GM18526 (cell line): ENCODE results near the gene PCDHA12.

Experiments used
- POLR2A ChIP-seq: IDR thresholded peaks from 3 replicates; pipeline ENCODE4 v1.6.1; 2011; ENCODE audit not compliant: insufficient read length; ENCODE audit errors: extremely low read depth

Gene PCDHA12

DNA sequence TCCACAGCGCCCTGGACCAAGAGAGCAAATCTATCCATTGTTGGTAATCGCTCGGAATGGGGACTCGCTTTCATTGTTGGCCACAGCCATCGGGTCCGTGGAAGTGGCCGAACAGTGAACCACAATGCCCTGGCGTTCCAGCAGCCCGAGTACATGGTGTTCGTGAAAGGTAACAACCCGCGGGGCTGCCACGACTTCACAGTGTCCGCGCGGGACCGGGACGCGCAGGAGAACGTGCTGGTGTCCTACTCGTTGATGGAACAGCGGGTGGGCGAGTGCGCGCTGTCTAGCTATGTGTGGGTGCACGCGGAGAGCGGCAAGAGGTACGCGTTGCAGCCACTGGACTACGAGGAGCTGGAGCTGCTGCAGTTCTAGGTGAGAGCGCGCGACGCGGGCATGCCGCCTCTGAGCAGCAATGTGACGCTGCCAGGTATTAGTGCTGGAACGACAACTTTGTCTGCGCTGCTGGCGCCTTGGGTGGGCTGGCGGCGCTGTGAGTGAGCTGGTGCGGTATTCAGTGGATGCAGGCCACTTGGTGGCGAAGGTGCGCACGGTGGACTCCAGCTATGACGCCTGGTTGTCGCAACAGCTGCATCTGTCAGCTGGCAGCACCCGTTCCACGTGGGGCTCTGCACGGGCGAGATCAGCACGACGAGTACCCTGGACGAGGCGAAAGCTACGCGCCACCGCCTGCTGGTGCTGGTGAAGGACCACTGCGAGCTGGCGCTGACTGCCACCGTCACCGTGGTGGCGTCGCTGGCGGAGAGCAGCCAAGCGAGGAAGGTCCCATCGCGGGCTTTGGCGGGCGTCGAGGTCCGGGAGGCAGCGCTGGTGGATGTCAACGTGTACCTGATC lies 12.4 kb upstream of the PCDHA12 start:
- TF ChIP-seq POLR2A: no peak

GRCh38 chr5:140868721-140869554 lies 6.2 kb upstream of the PCDHA12 start, which contains the start of gene PCDHA11:
TSS of gene PCDHA11 (plus strand) at chr5:140868957. CDS start at chr5:140869104, 147 bp downstream.
- TF ChIP-seq POLR2A: no peak

GRCh38 chr5:140869555-140869886 lies 5.6 kb upstream of the PCDHA12 start:
- no peak for TF ChIP-seq POLR2A

GRCh38 chr5:140870221-140871201 lies 4.6 kb upstream of the PCDHA12 start:
- no peak for TF ChIP-seq POLR2A

- TF ChIP-seq POLR2A: no peak
These were observed 2.1 kb downstream of the PCDHA12 start for GRCh38 chr5:140877262-140877581.

DNA sequence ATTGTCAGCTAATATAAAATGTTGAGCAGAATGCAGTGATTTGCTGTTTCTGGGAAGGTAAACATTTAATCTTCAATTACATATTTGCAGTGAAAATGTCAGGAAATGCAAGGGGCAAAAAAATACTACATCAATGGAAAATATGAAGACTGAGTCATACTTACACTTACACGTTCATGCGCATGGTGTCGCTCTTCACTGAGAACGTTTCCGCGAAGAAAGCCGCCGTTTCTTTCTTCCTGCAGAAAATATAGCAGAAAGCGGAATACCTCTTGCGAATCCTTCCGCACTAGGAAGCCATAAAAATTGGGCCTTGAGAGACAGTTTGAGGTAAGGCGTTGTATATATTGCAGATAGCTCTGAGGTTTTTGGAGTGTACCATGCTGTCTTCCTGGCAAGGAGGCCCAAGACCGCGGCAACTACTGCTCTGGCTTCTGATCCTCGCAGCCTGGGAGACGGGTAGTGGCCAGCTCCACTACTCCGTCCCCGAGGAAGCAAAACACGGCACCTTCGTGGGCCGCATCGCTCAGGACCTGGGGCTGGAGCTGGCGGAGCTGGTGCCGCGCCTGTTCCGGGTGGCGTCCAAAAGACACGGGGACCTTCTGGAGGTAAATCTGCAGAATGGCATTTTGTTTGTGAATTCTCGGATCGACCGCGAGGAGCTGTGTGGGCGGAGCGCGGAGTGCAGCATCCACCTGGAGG lies 6.9 kb downstream of the PCDHA12 start, which contains the start of gene PCDHA13:
TSS of gene PCDHA13 (plus strand) at position 236 of the 702 bp plus-strand sequence. CDS start at position 381, 145 bp downstream.
- no peak for TF ChIP-seq POLR2A

- no peak for TF ChIP-seq POLR2A
These were observed 7.4 kb downstream of the PCDHA12 start for GRCh38 chr5:140882591-140882899.

DNA sequence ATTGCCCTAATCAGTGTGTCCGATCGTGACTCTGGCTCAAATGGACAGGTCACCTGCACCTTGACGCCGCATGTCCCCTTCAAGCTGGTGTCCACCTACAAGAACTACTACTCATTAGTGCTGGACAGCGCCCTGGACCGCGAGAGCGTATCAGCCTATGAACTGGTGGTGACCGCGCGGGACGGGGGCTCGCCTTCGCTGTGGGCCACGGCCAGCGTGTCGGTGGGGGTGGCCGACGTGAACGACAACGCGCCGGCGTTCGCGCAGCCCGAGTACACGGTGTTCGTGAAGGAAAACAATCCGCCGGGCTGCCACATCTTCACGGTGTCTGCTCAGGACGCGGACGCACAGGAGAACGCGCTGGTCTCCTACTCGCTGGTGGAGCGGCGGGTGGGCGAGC lies 8.3 kb downstream of the PCDHA12 start:
- TF ChIP-seq POLR2A: no peak

DNA sequence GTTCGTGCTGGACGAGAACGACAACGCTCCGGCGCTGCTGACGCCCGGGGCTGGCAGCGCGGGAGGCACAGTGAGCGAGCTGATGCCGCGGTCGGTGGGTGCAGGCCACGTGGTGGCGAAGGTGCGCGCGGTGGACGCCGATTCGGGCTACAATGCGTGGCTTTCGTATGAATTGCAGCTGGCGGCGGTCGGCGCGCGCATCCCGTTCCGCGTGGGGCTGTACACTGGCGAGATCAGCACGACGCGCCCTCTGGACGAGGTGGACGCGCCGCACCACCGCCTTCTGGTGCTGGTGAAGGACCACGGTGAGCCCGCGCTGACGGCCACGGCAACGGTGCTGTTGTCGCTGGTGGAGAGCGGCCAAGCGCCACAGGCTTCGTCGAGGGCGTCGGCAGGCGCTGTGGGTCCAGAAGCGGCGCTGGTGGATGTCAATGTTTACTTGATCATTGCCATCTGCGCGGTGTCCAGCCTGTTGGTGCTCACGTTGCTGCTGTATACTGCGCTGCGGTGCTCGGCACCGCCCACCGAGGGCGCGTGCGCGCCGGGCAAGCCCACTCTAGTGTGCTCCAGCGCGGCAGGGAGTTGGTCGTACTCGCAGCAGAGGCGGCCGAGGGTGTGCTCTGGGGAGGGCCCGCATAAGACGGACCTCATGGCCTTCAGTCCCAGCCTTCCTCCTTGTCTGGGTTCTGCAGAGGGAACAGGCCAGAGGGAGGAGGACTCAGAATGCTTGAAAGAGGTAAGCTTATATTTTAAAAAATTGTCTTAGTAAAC lies 9.0 kb downstream of the PCDHA12 start:
- no peak for TF ChIP-seq POLR2A

DNA sequence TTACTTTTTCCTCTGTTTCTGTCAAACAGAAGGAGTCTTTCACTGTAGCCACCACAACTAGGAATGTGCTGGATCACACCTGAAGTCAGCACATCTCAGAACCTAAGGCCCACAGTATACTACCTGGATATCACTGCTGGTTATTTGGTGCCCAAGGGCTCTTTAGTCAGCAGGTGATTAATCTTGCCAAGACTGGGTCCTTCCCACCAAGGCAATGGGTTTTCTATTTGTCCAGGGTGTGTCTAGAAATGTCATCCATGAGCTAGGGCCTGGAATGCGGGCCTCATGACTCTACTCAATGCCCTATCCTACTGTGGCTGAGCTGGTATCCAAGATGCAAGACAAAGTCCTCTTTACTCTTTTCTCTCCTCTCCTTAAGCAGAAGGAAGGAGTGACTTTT lies 41.2 kb downstream of the PCDHA12 start:
- TF ChIP-seq POLR2A: no peak

- TF ChIP-seq POLR2A: no peak
These were observed 48.5 kb downstream of the PCDHA12 start for GRCh38 chr5:140923601-140924000.

DNA sequence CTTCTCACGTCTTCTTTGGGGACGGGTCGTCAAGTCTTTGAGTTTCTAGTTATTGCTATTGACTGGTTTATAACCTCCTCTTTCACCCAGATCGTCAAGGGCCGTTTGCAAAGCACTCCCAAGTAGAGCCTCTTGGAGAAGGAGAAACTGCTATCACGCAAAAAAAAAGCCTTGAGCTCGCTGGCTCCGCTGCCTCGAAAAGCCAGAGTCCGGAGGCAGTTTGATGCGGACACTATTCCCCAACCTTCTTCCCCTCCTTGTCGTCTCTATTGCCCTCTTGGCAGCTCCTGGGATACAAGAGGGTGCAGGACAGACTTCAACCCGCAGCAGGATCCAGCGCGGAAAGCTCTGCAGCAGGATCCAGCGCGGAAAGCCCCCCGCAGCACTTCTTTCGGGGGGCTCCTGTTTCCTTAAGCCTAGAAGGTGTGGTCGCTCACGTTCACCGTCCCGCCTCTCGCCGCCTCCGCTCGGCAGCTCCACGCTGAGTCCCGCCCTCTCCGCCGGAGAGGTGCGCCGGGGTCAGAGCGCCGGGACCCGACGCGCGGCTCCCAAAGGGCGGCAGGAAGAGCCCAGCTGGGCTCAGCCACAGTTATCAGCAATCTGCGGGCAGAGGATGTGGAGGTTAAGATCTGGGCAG lies 50.8 kb downstream of the PCDHA12 start, which contains the start of gene PCDHAC1:
TSS of gene PCDHAC1 (plus strand) at position 494 of the 637 bp plus-strand sequence. CDS start 594 bp downstream, outside the sequence.
- TF ChIP-seq POLR2A: no peak
